Aorta (tissue), 5 donors: ENCODE data around the gene PPP1R1C. TPM values are rescaled to one million over a fixed set of nuclear protein-coding genes. Genes with fewer than 3 reads are reported as not detected.

ENCODE experiments used
- ATAC-seq: fragments of 200-7000 bp; cut with Tn5 transposase; one replicate; pipeline ENCODE4 v1.9.1; 2022; ENCODE audit warnings: moderate library complexity; ENCODE audit not compliant: low FRiP score
- DNase-seq, 2 donors: peaks; one replicate each; pipeline ENCODE4 v3.0.0-alpha.2; 2020
- H3K27ac ChIP-seq, 2 donors: one replicate each; pipeline ENCODE4 v1.5.1; 2013; ENCODE audit warnings: low read length in 2 of 2, mild to moderate bottlenecking in 2 of 2, moderate library complexity in 2 of 2, control low read depth in 1 of 2, inconsistent platforms in 1 of 2, low read depth in 1 of 2
- H3K27me3 ChIP-seq, 2 donors: one replicate each; pipeline ENCODE4 v1.6.1; 2013; ENCODE audit warnings: control low read depth in 1 of 2, low read length in 1 of 2, mild to moderate bottlenecking in 1 of 2, moderate library complexity in 1 of 2; ENCODE audit not compliant: insufficient read depth in 2 of 2, control insufficient read depth in 1 of 2
- H3K36me3 ChIP-seq, 2 donors: one replicate each; pipeline ENCODE4 v1.6.1; 2013; ENCODE audit warnings: control low read depth in 1 of 2, low read length in 1 of 2, mild to moderate bottlenecking in 1 of 2; ENCODE audit not compliant: insufficient read depth in 2 of 2, control insufficient read depth in 1 of 2
- H3K4me1 ChIP-seq, 2 donors: one replicate each; pipeline ENCODE4 v1.6.1; 2013; ENCODE audit warnings: low read length in 2 of 2, control low read depth in 1 of 2, mild to moderate bottlenecking in 1 of 2, moderate library complexity in 1 of 2; ENCODE audit not compliant: insufficient read depth in 2 of 2, control insufficient read depth in 1 of 2
- H3K4me3 ChIP-seq, 2 donors: one replicate each; pipeline ENCODE4 v1.5.1; 2013; ENCODE audit warnings: low read length in 2 of 2, control low read depth in 1 of 2, mild to moderate bottlenecking in 1 of 2
- H3K9me3 ChIP-seq: one replicate; pipeline ENCODE4 v1.6.1; 2013; ENCODE audit warnings: mild to moderate bottlenecking, low read length; ENCODE audit not compliant: control insufficient read depth
- WGBS, 2 donors: extraction: QIAGEN DNeasy Blood & Tissue Kit; methylation state at CpG; one replicate each; pipeline ENCODE4 v1.1.7; 2013; 5-methylcytosine and 5-hydroxymethylcytosine counted together
- intact Hi-C, 2 donors: fragments of 100-400 bp; cut with DNase I; formaldehyde crosslinking; loops; one replicate each; pipeline versions ENCODE4 v1.14.2 to v1.15.0; 2022
- polyA plus RNA-seq, 2 donors: library from polyadenylated mRNA; stranded (reverse); fragments of 200-250 nt; gene quantifications; one replicate each; pipeline ENCODE4 v1.2.3, GENCODE V29; 2013
- total RNA-seq, 2 donors: library from RNA; stranded (reverse); fragmentation: NEBNext Ultra II Directional; extraction: Animal tissue kit (Norgen Biotek cat#: 25700); gene quantifications; one replicate each; pipeline ENCODE4 v1.2.1, GENCODE V29; 2021
- donor health status: healthy with polysubstance abuse.
- donor health status: Bipolar disorder and iron deficiency.
- donor health status: DM: no; HTN: no; CAD: no.
- donor health status: DM: no; HTN: no; CAD: no.
- donor health status: DM: yes; HTN: yes; CAD: no.

Gene PPP1R1C
- total and polyA plus RNA-seq, 4 donors = 0.54 to 1.6 (median 1.1) TPM

GRCh38 chr2:182090486-182090885, 104.8 kb downstream of the PPP1R1C start:
- WGBS, 2 donors = 32 to 34% methylated on average over 3 of the region's 3 CpGs
- intact Hi-C loops = no loop called here

GRCh38 chr2:182097571-182098164, 112.0 kb downstream of the PPP1R1C start:
- Histone ChIP-seq H3K4me1 (no peaks in the 10 kb centered on the region), H3K9me3 (no peaks in the 10 kb centered on the region), H3K27ac (no peak overlapping the region), H3K27me3 (no peaks in the 10 kb centered on the region), H3K36me3 (no peaks in the 10 kb centered on the region), H3K4me3 (no peak overlapping the region)
- 64 to 69% methylated on average over 2 of the region's 2 CpGs for WGBS, 2 donors
- DNase-seq (no peak), ATAC-seq (no peak)
- intact Hi-C loops = no loop called here

More at GRCh38 chr2:182090486-182090885, 104.8 kb downstream of the PPP1R1C start:
- Histone ChIP-seq H3K9me3 (no peaks in the 10 kb centered on the region), H3K4me1 (no peaks in the 10 kb centered on the region), H3K4me3 (no peak overlapping the region), H3K27ac (no peak overlapping the region), H3K36me3 (no peaks in the 10 kb centered on the region), H3K27me3 (no peaks in the 10 kb centered on the region)
- no peak for ATAC-seq
- DNase-seq = no peak

DNA sequence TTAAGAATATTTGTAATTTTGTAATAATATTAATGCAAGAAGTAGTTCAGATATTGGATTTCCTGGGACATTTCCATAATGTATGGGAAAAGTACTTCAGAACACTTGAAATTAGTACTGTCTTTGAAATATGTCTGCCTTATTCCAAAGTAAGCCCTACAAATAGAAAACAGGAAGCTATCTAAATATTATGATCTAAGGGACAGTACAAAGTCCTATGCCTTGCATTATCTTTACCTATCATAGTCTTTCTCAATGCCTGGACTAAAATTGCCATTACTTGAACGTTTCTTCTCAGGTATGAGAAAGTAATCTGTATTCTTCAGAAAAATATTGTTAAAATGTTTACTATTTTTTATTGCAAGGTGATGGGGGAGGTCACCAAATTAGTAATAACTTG, 113.0 kb downstream of the PPP1R1C start:
- intact Hi-C loops = no loop called here
- H3K4me3 ChIP-seq = no peak overlapping the region
- H3K36me3 ChIP-seq = no peaks in the 10 kb centered on the region
- H3K27ac ChIP-seq = no peak overlapping the region
- H3K27me3 ChIP-seq = no peaks in the 10 kb centered on the region
- WGBS, 2 donors = 81% methylated on average over 1 of the region's 1 CpG
- no peaks in the 10 kb centered on the region for H3K9me3 ChIP-seq
- no peak for DNase-seq
- ATAC-seq = no peak
- H3K4me1 ChIP-seq = no peaks in the 10 kb centered on the region

DNA sequence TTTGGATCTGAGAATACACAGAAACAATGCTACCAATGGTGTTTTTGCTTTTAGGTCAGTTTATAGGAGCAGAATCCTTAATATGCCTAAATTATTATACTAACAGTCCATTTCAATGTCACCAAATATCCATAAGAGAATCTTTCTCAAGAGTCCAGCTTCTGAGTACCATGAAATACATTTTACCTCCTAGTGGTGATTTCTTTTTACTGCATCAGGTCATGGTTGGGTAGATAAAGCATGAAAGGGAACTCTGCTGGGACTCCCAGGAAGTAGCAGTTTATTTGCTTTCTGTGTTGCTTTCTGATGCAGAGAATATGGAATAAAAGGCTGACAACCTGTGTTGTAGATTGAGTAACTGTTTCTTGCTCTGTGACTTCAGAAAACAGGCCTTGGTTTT, 115.6 kb downstream of the PPP1R1C start:
- no peaks in the 10 kb centered on the region for H3K36me3 ChIP-seq
- no peak for ATAC-seq
- H3K4me1 ChIP-seq = no peaks in the 10 kb centered on the region
- no peak for DNase-seq
- no peak overlapping the region for H3K4me3 ChIP-seq
- no peak overlapping the region for H3K27ac ChIP-seq
- H3K9me3 ChIP-seq = no peaks in the 10 kb centered on the region
- no peaks in the 10 kb centered on the region for H3K27me3 ChIP-seq
- intact Hi-C loops = no loop called here

- intact Hi-C loops = no loop called here
- H3K27me3 ChIP-seq = no peaks in the 10 kb centered on the region
- no peaks in the 10 kb centered on the region for H3K9me3 ChIP-seq
- H3K4me1 ChIP-seq = no peaks in the 10 kb centered on the region
- H3K4me3 ChIP-seq = no peak overlapping the region
- no peak for DNase-seq
- ATAC-seq = no peak
- WGBS, 2 donors = 73 to 78% methylated on average over 5 of the region's 5 CpGs
- H3K36me3 ChIP-seq = no peaks in the 10 kb centered on the region
- no peak overlapping the region for H3K27ac ChIP-seq
Measured at GRCh38 chr2:182103526-182103925, 117.9 kb downstream of the PPP1R1C start.

DNA sequence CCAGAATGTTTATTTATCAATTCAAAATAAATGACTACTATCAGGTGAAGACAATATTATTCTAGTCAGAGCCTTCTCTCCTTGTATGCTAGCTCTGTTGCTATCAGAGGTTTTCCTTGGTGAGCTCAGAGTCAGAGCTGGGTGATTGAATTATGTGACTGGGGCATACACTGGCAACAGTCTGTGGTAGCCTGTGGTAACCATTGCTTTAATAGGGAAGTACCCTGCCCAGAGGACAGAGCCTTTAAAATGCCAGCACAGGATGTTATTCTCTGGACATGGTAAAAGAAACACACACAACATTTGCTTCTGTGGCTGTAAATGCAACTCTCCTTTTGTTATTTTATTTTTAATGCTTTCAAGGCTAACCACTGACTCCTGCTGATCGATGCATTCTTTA, 124.7 kb downstream of the PPP1R1C start:
- 66 to 79% methylated on average over 1 of the region's 1 CpG for WGBS, 2 donors
- H3K4me3 ChIP-seq = no peak overlapping the region
- no peak overlapping the region for H3K27ac ChIP-seq
- no peaks in the 10 kb centered on the region for H3K27me3 ChIP-seq
- intact Hi-C loops = no loop called here
- DNase-seq (no peak), ATAC-seq (no peak)
- H3K9me3 ChIP-seq = no peaks in the 10 kb centered on the region
- no peaks in the 10 kb centered on the region for H3K4me1 ChIP-seq
- H3K36me3 ChIP-seq = no peaks in the 10 kb centered on the region

- Histone ChIP-seq H3K27me3 (no peaks in the 10 kb centered on the region), H3K9me3 (no peaks in the 10 kb centered on the region), H3K4me1 (no peaks in the 10 kb centered on the region), H3K27ac (no peak overlapping the region), H3K36me3 (no peaks in the 10 kb centered on the region), H3K4me3 (no peak overlapping the region)
- intact Hi-C loops = no loop called here
- no peak for DNase-seq
- WGBS, 2 donors = 80 to 89% methylated on average over 3 of the region's 3 CpGs
- ATAC-seq = no peak
Measured at GRCh38 chr2:182113334-182113733, 127.7 kb downstream of the PPP1R1C start.

GRCh38 chr2:182115258-182115657, 129.6 kb downstream of the PPP1R1C start:
- Histone ChIP-seq H3K36me3 (no peaks in the 10 kb centered on the region), H3K27me3 (no peaks in the 10 kb centered on the region), H3K4me1 (no peaks in the 10 kb centered on the region), H3K4me3 (no peak overlapping the region), H3K27ac (no peak overlapping the region), H3K9me3 (no peaks in the 10 kb centered on the region)
- ATAC-seq (no peak), DNase-seq (no peak)
- intact Hi-C loops = no loop called here

DNA sequence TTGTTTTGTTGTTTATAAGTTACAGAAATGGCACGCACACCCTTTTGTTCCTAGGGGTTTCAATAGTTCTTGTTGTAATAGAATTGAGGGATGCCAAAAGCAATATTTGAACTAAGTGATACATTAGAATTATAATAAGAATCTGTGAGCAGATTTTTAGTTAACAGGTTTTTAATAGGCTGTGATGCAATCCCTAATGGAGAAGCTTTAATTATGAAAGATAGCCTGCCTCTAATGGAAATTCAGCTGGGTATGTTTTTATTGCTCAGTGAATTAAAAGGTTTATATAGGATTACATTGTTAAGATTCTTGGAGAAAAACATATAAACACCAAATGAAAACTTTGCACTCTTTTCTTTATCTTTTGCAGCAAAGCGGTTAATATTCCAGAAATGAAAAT, 131.1 kb downstream of the PPP1R1C start:
- no peak for ATAC-seq
- intact Hi-C loops = no loop called here
- no peak overlapping the region for H3K4me3 ChIP-seq
- DNase-seq = no peak
- 78 to 80% methylated on average over 2 of the region's 2 CpGs for WGBS, 2 donors
- H3K36me3 ChIP-seq = no peaks in the 10 kb centered on the region
- H3K27me3 ChIP-seq = no peaks in the 10 kb centered on the region
- no peak overlapping the region for H3K27ac ChIP-seq
- no peaks in the 10 kb centered on the region for H3K4me1 ChIP-seq
- H3K9me3 ChIP-seq = no peaks in the 10 kb centered on the region
